GM12878 (cell line): ENCODE measurements around the gene GNAO1.

Source experiments
- SIN3A ChIP-seq: IDR thresholded peaks from 2 replicates; pipeline ENCODE4 v1.6.1; 2012; ENCODE audit warnings: low read depth, low read length, improper control_type of control experiment
- TF ChIP-seq, protein P1 (sequence below), 3 experiments: IDR thresholded peaks in 2 of 3; conservative IDR thresholded peaks in 1 of 3; 2 replicates each; pipeline ENCODE4 v1.5.1; 2011; ENCODE audit warnings: low read depth in 3 of 3, low read length in 3 of 3, mild to moderate bottlenecking in 3 of 3, control low read depth in 2 of 3, moderate library complexity in 2 of 3, inconsistent platforms in 1 of 3, mixed read lengths in 1 of 3; ENCODE audit not compliant: control insufficient read depth in 2 of 3, insufficient read depth in 1 of 3; ENCODE audit errors: extremely low read depth in 1 of 3

DNA sequence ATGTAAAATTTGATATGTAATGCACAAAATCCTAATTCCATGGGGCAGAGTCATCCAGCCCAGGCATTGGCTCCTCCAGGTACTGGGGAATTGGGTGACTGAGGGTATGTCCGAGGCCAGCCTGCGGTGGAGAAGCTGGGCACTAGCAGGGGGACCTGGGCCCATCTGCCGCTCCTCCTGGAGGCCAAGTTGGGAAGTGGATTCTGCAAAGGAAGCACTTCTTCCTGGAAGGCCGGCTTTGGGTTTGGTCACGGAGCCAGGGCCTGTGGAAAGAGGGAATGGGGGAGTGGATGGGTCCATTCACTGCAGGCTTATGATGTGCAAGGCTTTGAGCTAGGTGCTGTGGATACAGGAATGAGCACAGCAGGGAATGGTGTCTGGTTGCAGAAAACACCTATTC lies 85.8 kb downstream of the GNAO1 start:
- TF ChIP-seq SIN3A, result no peak
- TF ChIP-seq, protein P1, sequence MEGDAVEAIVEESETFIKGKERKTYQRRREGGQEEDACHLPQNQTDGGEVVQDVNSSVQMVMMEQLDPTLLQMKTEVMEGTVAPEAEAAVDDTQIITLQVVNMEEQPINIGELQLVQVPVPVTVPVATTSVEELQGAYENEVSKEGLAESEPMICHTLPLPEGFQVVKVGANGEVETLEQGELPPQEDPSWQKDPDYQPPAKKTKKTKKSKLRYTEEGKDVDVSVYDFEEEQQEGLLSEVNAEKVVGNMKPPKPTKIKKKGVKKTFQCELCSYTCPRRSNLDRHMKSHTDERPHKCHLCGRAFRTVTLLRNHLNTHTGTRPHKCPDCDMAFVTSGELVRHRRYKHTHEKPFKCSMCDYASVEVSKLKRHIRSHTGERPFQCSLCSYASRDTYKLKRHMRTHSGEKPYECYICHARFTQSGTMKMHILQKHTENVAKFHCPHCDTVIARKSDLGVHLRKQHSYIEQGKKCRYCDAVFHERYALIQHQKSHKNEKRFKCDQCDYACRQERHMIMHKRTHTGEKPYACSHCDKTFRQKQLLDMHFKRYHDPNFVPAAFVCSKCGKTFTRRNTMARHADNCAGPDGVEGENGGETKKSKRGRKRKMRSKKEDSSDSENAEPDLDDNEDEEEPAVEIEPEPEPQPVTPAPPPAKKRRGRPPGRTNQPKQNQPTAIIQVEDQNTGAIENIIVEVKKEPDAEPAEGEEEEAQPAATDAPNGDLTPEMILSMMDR (IDR thresholded peaks at IDR 0.05 in 2 of 3, conservative IDR thresholded peaks at IDR 0.05 in 1 of 3; ENCODE audit: control insufficient read depth in 2 of 3, extremely low read depth in 1 of 3, insufficient read depth in 1 of 3, low read depth in 3 of 3, low read length in 3 of 3), result peak in 1 of 3 experiments; percentile 14; a peak in 1 of 6 replicates
